Keratinocyte (primary cell): ENCODE measurements around the gene TMEM163. TPM values are rescaled to one million over a fixed set of nuclear protein-coding genes. Genes with fewer than 3 reads are reported as not detected.

ENCODE experiments used
- DNase-seq: peaks from one replicate; pipeline ENCODE4 v3.0.0-alpha.2; 2011; ENCODE audit warnings: low read depth, missing footprints, low spot score
- FAIRE-seq: peaks from 2 replicates; lab custom pipeline; 2011; peaks lifted over from hg19 to GRCh38; lab: Jason Lieb, UNC
- H2AFZ ChIP-seq: 2 replicates; pipeline ENCODE4 v1.6.0; 2012; ENCODE audit warnings: low read length, control low read depth, inconsistent platforms; ENCODE audit not compliant: control insufficient read depth
- H3K27ac ChIP-seq: 2 replicates; pipeline ENCODE4 v1.5.1; 2011; ENCODE audit warnings: low read length; ENCODE audit not compliant: control insufficient read depth, insufficient read depth
- H3K27me3 ChIP-seq: 3 replicates; pipeline ENCODE4 v1.6.0; 2011; ENCODE audit warnings: low read length; ENCODE audit not compliant: control insufficient read depth, insufficient read depth; ENCODE audit errors: extremely low read depth
- H3K36me3 ChIP-seq, 2 experiments: 2 replicates in 1 of 2; 3 replicates in 1 of 2; pipeline ENCODE4 v1.5.1; 2011; ENCODE audit warnings: low read length in 2 of 2, mild to moderate bottlenecking in 1 of 2; ENCODE audit not compliant: control insufficient read depth in 2 of 2, insufficient read depth in 2 of 2; ENCODE audit errors: extremely low read depth in 1 of 2
- H3K4me1 ChIP-seq: 3 replicates; pipeline ENCODE4 v1.5.1; 2011; ENCODE audit warnings: low read length; ENCODE audit not compliant: control insufficient read depth, insufficient read depth; ENCODE audit errors: extremely low read depth
- H3K4me2 ChIP-seq: 3 replicates; pipeline ENCODE4 v1.6.0; 2011; ENCODE audit warnings: low read depth, low read length; ENCODE audit not compliant: control insufficient read depth, insufficient read depth; ENCODE audit errors: extremely low read depth
- H3K4me3 ChIP-seq, 3 experiments: fragments of 200-600 bp in 1 of 3; sonication (generic) in 1 of 3; 2 replicates in 2 of 3; 3 replicates in 1 of 3; pipeline ENCODE4 v1.5.1; 2011 to 2016; ENCODE audit warnings: low read length in 3 of 3, mild to moderate bottlenecking in 3 of 3, control low read depth in 2 of 3, inconsistent platforms in 1 of 3, low read depth in 1 of 3, mixed read lengths in 1 of 3, mixed run types in 1 of 3, moderate library complexity in 1 of 3; ENCODE audit not compliant: control insufficient read depth in 2 of 3, insufficient read depth in 2 of 3; ENCODE audit errors: extremely low read depth in 1 of 3
- H3K79me2 ChIP-seq: 2 replicates; pipeline ENCODE4 v1.6.0; 2012; ENCODE audit warnings: low read length; ENCODE audit not compliant: control insufficient read depth, insufficient read depth
- H3K9ac ChIP-seq: 3 replicates; pipeline ENCODE4 v1.6.0; 2011; ENCODE audit warnings: low read length; ENCODE audit not compliant: control insufficient read depth, insufficient read depth; ENCODE audit errors: extremely low read depth
- H3K9me1 ChIP-seq: 3 replicates; pipeline ENCODE4 v1.6.0; 2011; ENCODE audit warnings: low read length; ENCODE audit not compliant: control insufficient read depth, insufficient read depth; ENCODE audit errors: extremely low read depth
- H3K9me3 ChIP-seq: 2 replicates; pipeline ENCODE4 v1.5.1; 2012; ENCODE audit warnings: low read depth, low read length; ENCODE audit not compliant: control insufficient read depth
- H4K20me1 ChIP-seq: 3 replicates; pipeline ENCODE4 v1.6.0; 2011; ENCODE audit warnings: low read length; ENCODE audit not compliant: control insufficient read depth, insufficient read depth; ENCODE audit errors: extremely low read depth
- EZH2 ChIP-seq: IDR thresholded peaks from one replicate; pipeline ENCODE4 v1.6.1; 2012; ENCODE audit warnings: inconsistent platforms, mild to moderate bottlenecking, low read length, moderate library complexity
- dilution Hi-C: fragments of 300-500 bp; cut with MboI; formaldehyde crosslinking; loops from one replicate; pipeline ENCODE4 v1.7.0; 2020; ENCODE audit warnings: low sequenced_read_pairs; ENCODE audit not compliant: extremely low pct_ligation_motif_present
- polyA plus RNA-seq, 5 experiments: library from polyadenylated mRNA; depleted of rRNA in 3 of 5; stranded (reverse) in 3 of 5; stranded (forward) in 1 of 5; unstranded in 1 of 5; fragments of >200 nt; gene quantifications; 1 replicate in 1 of 5; 2 replicates in 3 of 5; 3 replicates in 1 of 5; pipeline versions ENCODE4 v1.2.1 to v1.2.3, GENCODE V29; 2011 to 2012; ENCODE audit warnings: missing spikeins in 2 of 5, low read depth in 1 of 5, low replicate concordance in 1 of 5
- TF ChIP-seq, protein P1 (sequence below), 3 experiments: IDR thresholded peaks in 1 of 3; conservative IDR thresholded peaks in 1 of 3; optimal IDR thresholded peaks in 1 of 3; 2 replicates in 2 of 3; 3 replicates in 1 of 3; pipeline versions ENCODE3 to v1.5.1; 2011; ENCODE audit warnings: low read length in 3 of 3, mild to moderate bottlenecking in 3 of 3, moderate library complexity in 2 of 3, control low read depth in 1 of 3, inconsistent platforms in 1 of 3; ENCODE audit not compliant: insufficient read depth in 2 of 3; ENCODE audit errors: extremely low read depth in 1 of 3

Gene TMEM163
- polyA plus RNA-seq, 1 donor (not counting 4 experiments of a cell fraction or from before 2014, with no cell fraction given), result not detected

DNA sequence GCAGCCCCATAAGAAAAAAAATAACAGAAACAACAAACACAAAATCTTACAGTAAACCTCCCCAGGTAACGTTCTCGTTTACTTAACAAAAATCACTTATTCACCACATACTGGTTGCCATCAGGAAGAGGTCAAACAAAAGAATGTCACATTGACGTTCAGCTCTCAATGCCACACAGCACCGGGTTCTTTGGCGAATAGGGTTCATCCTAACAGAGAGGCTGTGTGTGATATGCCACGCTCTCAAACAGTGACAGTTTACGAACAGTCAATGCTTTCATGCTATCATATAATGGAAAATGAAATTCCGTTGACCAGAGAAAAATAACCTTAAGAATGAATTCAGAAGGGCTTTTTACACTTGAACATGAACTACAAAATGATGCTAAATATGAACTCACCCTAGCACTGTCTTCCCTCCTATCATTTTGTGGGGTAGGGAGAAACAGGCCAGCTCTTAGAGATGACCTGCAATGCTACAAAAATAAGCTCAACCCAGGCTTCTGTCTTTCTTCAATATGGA lies 2.0 kb downstream of the TMEM163 start:
- dilution Hi-C loops, result no loop called here
- FAIRE-seq (no peak), DNase-seq (no peak)
- H3K79me2 ChIP-seq, result no peaks in the 10 kb centered on the region
- H3K36me3 ChIP-seq, result no peaks in the 10 kb centered on the region
- no peaks in the 10 kb centered on the region for H3K9me3 ChIP-seq
- no peak overlapping the region for H3K4me2 ChIP-seq
- H3K9me1 ChIP-seq, result no peaks in the 10 kb centered on the region
- TF ChIP-seq EZH2, result no peak
- TF ChIP-seq, protein P1, sequence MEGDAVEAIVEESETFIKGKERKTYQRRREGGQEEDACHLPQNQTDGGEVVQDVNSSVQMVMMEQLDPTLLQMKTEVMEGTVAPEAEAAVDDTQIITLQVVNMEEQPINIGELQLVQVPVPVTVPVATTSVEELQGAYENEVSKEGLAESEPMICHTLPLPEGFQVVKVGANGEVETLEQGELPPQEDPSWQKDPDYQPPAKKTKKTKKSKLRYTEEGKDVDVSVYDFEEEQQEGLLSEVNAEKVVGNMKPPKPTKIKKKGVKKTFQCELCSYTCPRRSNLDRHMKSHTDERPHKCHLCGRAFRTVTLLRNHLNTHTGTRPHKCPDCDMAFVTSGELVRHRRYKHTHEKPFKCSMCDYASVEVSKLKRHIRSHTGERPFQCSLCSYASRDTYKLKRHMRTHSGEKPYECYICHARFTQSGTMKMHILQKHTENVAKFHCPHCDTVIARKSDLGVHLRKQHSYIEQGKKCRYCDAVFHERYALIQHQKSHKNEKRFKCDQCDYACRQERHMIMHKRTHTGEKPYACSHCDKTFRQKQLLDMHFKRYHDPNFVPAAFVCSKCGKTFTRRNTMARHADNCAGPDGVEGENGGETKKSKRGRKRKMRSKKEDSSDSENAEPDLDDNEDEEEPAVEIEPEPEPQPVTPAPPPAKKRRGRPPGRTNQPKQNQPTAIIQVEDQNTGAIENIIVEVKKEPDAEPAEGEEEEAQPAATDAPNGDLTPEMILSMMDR (optimal IDR thresholded peaks at IDR 0.05 in 1 of 3, IDR thresholded peaks at IDR 0.05 in 1 of 3, conservative IDR thresholded peaks at IDR 0.05 in 1 of 3; ENCODE audit: extremely low read depth in 1 of 3, insufficient read depth in 2 of 3, low read length in 3 of 3), result no peak
- H3K9ac ChIP-seq, result no peak overlapping the region
- no peak overlapping the region for H3K4me3 ChIP-seq
- no peak overlapping the region for H2AFZ ChIP-seq
- H3K27ac ChIP-seq, result no peak overlapping the region
- no peaks in the 10 kb centered on the region for H4K20me1 ChIP-seq
- H3K27me3 ChIP-seq, result peaks cover 50% of the 10 kb centered on the region
- no peaks in the 10 kb centered on the region for H3K4me1 ChIP-seq

DNA sequence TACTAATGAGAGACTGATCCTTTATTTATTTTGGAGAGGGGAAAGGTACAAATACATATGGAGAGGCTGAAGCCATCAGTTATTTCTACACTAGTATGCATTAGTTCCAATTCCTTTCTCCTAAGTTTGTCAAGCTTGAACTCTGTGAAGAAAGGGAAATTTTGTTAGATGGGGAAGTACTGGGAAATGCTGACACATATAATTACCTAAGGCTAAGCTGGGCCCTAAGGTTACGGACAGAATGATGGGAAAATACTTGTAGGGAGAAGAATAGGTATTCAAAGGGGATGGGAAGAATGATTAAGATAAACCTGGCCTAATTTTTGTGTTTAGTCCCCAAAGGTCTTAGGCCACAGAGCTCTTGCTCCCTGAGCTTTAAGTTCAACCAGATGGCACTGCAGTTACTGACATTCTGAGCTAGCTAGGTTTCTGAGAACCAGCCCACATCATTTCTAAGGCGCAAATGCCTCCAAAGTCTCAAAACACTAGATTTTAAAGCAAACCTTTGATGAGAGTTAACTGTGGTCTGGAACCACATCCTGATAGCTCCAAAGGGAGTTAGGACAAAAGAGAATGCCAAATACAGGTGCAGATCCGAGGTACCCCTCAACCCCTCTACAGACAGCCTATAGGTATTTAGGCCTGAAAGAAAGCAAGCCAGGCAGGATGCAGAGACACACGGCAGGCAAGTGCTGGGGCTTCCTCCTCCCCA lies 2.7 kb downstream of the TMEM163 start:
- Histone ChIP-seq H3K4me2 (no peak overlapping the region), H3K36me3 (no peaks in the 10 kb centered on the region), H3K9me3 (no peaks in the 10 kb centered on the region), H3K79me2 (no peaks in the 10 kb centered on the region), H4K20me1 (no peaks in the 10 kb centered on the region), H3K4me3 (no peak overlapping the region), H3K9me1 (no peaks in the 10 kb centered on the region), H3K27ac (no peak overlapping the region), H2AFZ (no peak overlapping the region), H3K27me3 (peaks cover 50% of the 10 kb centered on the region), H3K9ac (no peak overlapping the region), H3K4me1 (no peaks in the 10 kb centered on the region)
- TF ChIP-seq EZH2, result no peak
- TF ChIP-seq, protein P1 (optimal IDR thresholded peaks at IDR 0.05 in 1 of 3, IDR thresholded peaks at IDR 0.05 in 1 of 3, conservative IDR thresholded peaks at IDR 0.05 in 1 of 3; ENCODE audit: extremely low read depth in 1 of 3, insufficient read depth in 2 of 3, low read length in 3 of 3), result no peak
- FAIRE-seq (no peak), DNase-seq (no peak)
- dilution Hi-C loops, result no loop called here
